Ascending aorta (tissue), 2 donors: ENCODE measurements around the gene SPTY2D1. TPM values are rescaled to one million over a fixed set of nuclear protein-coding genes. Genes with fewer than 3 reads are reported as not detected.
A peak's percentile ranks its signal among the peaks of the same experiment; 100 is the strongest.
"Not testable (repeated sequence)": the region's sequence is repeated elsewhere in the genome, so short reads cannot be mapped to it uniquely, and the experiment has no call there.

Experiments used
- DNase-seq, 2 donors: peaks; one replicate each; pipeline ENCODE4 v3.0.0-alpha.2; 2019; ENCODE audit warnings: low spot score in 2 of 2
- H3K27ac ChIP-seq, 2 donors: fragments of 200-600 bp; sonication (generic); one replicate each; pipeline ENCODE4 v1.5.1; 2016 to 2017; ENCODE audit warnings: mild to moderate bottlenecking in 1 of 2
- H3K27me3 ChIP-seq: fragments of 200-600 bp; sonication (generic); one replicate; pipeline ENCODE4 v1.5.1; 2017
- H3K36me3 ChIP-seq, 2 donors: fragments of 200-600 bp; sonication (generic); one replicate each; pipeline ENCODE4 v1.5.1; 2016
- H3K4me1 ChIP-seq, 2 donors: fragments of 200-600 bp; sonication (generic); one replicate each; pipeline ENCODE4 v1.5.1; 2016 to 2017; ENCODE audit warnings: mild to moderate bottlenecking in 1 of 2
- H3K4me3 ChIP-seq, 2 donors: fragments of 200-600 bp; sonication (generic); one replicate each; pipeline ENCODE4 v1.5.1; 2016 to 2017; ENCODE audit warnings: mild to moderate bottlenecking in 1 of 2
- H3K9me3 ChIP-seq, 2 donors: fragments of 200-600 bp; sonication (generic); one replicate each; pipeline ENCODE4 v1.5.1; 2016
- CTCF ChIP-seq, 3 experiments: fragments of 200-600 bp in 2 of 3; fragments of 450-650 bp in 1 of 3; sonication (generic) in 2 of 3; IDR thresholded peaks; one replicate each; pipeline ENCODE4 v1.5.1; 2016 to 2019; ENCODE audit warnings: antibody characterized with exemption in 3 of 3, mild to moderate bottlenecking in 1 of 3, moderate library complexity in 1 of 3
- intact Hi-C: fragments of 100-400 bp; cut with DNase I; formaldehyde crosslinking; loops from one replicate; pipeline ENCODE4 v1.15.1; 2023
- total RNA-seq: library from RNA; depleted of rRNA; stranded (reverse); fragments of >200 nt; gene quantifications from one replicate; pipeline ENCODE4 v1.1.0, GENCODE V29; 2016

SPTY2D1 gene
- total RNA-seq, 1 donor from 2014 or later, result 7.8 TPM

DNA sequence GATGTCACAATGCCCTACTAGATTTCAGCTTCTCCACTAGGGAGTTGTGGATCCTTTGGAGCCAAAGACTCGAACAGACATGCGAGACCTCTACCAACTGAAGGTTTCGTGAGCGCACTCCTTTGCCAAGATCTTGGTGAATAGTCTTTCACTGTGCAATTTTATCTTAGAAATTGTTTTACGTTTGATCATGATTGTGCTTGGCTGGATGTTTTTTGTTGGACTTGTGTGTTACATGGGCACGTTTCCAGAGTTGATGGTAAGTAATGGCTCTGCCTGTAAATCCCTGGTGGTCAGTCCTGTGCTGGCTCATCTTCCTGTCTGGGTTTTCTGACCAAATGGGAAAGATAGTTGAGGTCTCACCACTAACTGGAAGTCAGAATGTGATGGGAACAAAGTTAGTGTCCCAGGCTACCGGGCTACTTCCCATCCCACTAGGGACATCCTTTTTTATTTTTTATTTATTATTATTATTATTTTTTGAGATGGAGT lies 34.4 kb downstream of the SPTY2D1 start, which contains the start of gene MISFA:
MISFA (plus strand) TSS at position 51 of the 492 bp plus-strand sequence; CDS start at position 191, 140 bp downstream.
- Histone ChIP-seq H3K4me3 (no peak within 1 kb of the TSS), H3K27me3 (no peaks in the 10 kb centered on the region), H3K36me3 (peaks cover 6 to 12% of the 10 kb centered on the region in 2 donors), H3K9me3 (no peaks in the 10 kb centered on the region), H3K4me1 (no peaks in the 10 kb centered on the region), H3K27ac (no peak within 1 kb of the TSS)
- no peak for TF ChIP-seq CTCF (IDR thresholded peaks at IDR 0.05)
- intact Hi-C loops, result loop anchor here (5.0 kb wide), 1 partner anchor 43 kb away; no protein-coding TSS in a partner anchor
- DNase-seq, result no peak

DNA sequence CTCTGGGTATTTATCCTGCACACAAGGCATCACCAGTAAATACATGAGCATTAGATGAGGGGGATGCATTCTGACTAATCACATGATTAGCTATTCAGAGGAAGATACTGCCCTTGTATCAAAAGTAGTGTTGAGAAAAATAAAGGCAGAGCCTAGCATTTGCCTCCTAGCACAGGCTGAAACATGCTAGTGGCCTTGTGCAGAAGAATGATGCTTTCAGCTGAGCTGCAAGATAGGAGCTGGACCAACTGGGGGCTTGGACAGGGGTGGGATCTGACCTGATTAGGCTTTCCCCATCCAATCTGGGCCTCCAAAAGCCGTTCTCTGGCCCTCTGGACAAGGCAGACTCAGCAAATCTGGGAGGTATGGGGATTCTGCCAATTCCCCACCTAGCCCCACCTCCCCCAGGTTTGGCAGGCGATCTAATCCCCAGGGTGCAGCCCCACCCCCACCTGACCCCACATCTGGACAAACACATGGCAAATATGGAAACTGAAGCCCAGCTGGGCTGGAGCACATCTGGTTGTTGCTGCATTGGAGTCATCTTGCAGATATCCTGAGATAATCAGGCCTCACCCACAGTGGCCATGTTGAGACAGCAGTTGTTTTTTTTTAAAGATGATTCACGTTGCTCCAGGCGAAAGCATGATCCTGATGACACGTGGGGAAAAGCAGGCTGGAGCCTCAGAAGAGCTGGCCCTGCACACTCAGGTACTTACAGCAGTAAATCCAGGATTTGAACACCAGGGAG lies 39.0 kb downstream of the SPTY2D1 start:
- H3K36me3 ChIP-seq, result peaks cover 6 to 12% of the 10 kb centered on the region in 2 donors
- no peak overlapping the region for H3K27ac ChIP-seq
- H3K27me3 ChIP-seq, result no peaks in the 10 kb centered on the region
- no peaks in the 10 kb centered on the region for H3K9me3 ChIP-seq
- intact Hi-C loops, result no loop called here
- no peak for TF ChIP-seq CTCF (IDR thresholded peaks at IDR 0.05)
- no peak for DNase-seq
- peaks cover 1 to 4% of the 10 kb centered on the region in 2 donors for H3K4me1 ChIP-seq
- H3K4me3 ChIP-seq, result no peak overlapping the region

- H3K4me3 ChIP-seq, H3K27ac ChIP-seq, DNase-seq, H3K27me3 ChIP-seq, intact Hi-C loops, H3K9me3 ChIP-seq: not testable (repeated sequence)
- Histone ChIP-seq H3K36me3 (peaks cover 6 to 12% of the 10 kb centered on the region in 2 donors), H3K4me1 (peaks cover 8 to 12% of the 10 kb centered on the region in 2 donors)
These were observed 40.1 kb downstream of the SPTY2D1 start for GRCh38 chr11:18594088-18594487.

GRCh38 chr11:18590571-18590970 lies 43.6 kb downstream of the SPTY2D1 start:
- Histone ChIP-seq H3K4me3 (no peak overlapping the region), H3K27ac (no peak overlapping the region), H3K4me1 (peaks cover 8 to 21% of the 10 kb centered on the region in 2 donors), H3K27me3 (no peaks in the 10 kb centered on the region), H3K9me3 (no peaks in the 10 kb centered on the region), H3K36me3 (peaks cover 0 to 3% of the 10 kb centered on the region in 2 donors)
- TF ChIP-seq CTCF (IDR thresholded peaks at IDR 0.05), result no peak
- no peak for DNase-seq
- intact Hi-C loops, result no loop called here

DNA sequence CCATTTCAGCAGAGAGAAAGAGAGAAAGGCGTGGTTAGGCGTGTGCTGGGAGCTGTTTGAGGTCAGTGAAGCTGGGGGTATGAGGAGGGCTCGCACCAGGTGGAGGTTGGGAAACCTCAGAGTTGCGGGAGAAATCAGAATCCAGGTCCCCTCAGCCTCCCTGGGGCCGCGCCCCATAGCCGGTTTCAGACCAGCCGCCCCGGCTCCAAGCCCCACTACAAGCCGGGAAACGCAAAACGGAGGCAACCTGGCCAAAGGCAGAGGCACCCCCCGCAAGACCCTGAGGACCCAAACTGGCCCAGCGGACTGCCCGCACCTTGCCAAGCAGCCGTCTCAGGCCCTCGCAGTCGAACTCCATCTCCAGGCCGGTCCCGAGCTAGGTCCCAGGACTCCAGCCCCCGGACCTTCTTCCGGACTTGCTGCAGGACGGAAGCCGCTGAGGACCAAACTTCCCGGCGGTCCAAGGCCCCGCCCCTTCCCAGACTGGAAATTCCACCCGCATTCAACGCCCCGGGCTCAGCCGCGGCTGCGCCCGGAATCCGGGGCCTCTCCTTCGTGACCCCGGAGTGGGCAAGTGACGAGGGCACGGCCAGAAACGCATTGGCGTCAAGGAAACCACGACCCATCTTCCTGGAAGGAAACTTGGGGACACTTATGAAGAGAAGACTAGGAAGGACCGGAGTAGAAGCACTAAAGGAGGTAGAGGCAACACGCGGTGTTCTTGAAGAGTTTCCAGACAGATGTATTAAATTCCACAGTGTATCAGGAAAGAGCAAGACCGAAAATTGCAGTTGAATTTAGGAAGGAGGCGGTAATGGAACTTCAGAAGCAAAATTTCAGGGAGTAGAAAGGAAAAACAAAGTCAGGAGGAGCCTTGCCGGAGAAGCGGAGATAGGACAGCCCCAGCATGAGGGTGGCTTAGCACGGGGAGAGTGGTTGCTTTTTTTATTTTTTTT lies 45.6 kb downstream of the SPTY2D1 start, which contains the start of gene UEVLD:
UEVLD (minus strand) TSS at position 438 of the 956 bp plus-strand sequence; CDS start at position 358, 80 bp downstream.
- no peaks in the 10 kb centered on the region for H3K36me3 ChIP-seq
- intact Hi-C loops, result loop anchor here (1.0 to 5.0 kb wide), 8 partner anchors 30 to 576 kb away; partner anchors contain the start of genes SERGEF, SPTY2D1 and TSG101
- H3K27me3 ChIP-seq, result no peaks in the 10 kb centered on the region
- peak within 1 kb of the TSS; percentile 69 to 97 for H3K4me3 ChIP-seq
- no peak for TF ChIP-seq CTCF (IDR thresholded peaks at IDR 0.05)
- peaks cover 8 to 21% of the 10 kb centered on the region in 2 donors for H3K4me1 ChIP-seq
- H3K27ac ChIP-seq, result peak within 1 kb of the TSS; percentile 75 to 90
- H3K9me3 ChIP-seq, result no peaks in the 10 kb centered on the region
- peak; percentile 33 to 94 for DNase-seq
